Measurements from ENCODE around the gene SAC3D1.

The SAC3D1 gene

GRCh38 chr11:65060913-65061408, 20.0 kb downstream of the SAC3D1 start:
- no peak for DNase-seq

DNA sequence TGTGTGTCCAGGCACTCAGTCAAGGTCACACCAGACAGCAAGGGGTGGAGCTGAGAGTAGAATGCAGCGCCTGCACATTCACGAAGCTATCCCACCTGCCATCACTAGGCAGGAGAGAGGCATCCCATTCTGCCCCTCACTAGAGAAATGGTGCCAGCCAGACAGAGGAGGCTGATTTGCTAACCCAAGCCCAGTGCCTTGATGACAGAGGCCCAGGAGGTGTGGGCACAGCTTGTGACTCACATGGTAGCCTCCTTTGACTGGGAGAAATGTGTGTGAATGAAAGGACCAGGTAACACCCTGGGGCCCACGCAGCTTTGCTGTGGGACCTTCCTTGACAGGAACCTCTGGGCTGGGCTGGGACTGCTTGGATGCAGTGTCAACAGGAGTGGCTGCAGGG, 22.5 kb downstream of the SAC3D1 start:
- DNase-seq: no peak

GRCh38 chr11:65064847-65065240, 23.8 kb downstream of the SAC3D1 start:
- no peak for DNase-seq

DNA sequence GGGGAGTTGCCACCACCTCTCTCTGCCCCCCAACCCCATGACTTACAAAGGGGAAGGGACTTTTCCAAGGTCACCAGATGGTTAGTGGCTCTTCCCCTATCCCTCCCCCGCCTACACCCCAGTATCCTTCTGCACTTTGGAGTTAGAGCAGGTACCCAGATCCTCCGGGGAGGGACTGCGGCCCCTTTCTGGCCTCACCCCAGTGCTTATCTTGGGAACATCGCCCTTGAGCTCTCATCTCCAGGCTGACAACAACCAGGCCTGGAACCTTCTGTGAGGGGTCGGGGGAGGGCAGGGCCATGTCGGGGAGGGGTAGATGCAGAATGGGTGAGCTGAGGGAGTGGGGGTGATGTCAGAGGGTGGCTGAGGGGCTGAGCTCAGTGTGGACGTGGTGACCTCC, 24.8 kb downstream of the SAC3D1 start:
- DNase-seq: no peak

- no peak for DNase-seq
These were observed 25.3 kb downstream of the SAC3D1 start for GRCh38 chr11:65066315-65066714.

DNA sequence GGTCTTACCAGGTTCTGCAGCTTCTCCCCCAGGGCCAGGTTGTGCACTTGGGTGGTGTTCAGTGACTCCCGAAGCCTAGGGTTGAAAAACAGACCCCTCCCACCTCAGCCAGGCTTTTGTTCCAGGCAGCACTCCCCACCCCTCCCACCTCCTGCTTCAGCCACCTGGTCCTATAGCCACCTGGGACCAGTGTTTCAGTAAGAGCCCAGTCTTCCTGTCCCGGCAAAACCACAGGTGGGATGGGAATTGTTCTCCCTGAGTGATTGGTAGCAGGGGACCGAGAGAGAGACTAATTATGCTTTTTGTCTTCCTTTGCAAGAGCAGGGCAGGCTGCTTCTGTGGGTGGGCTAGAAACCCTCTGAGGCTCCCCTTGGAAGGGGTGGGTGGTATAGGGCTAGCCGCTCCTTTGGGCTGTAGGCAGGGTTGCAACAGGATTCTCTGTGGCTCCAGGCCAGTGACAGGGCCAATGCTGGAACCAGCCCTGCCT, 25.8 kb downstream of the SAC3D1 start:
- no peak for DNase-seq

DNA sequence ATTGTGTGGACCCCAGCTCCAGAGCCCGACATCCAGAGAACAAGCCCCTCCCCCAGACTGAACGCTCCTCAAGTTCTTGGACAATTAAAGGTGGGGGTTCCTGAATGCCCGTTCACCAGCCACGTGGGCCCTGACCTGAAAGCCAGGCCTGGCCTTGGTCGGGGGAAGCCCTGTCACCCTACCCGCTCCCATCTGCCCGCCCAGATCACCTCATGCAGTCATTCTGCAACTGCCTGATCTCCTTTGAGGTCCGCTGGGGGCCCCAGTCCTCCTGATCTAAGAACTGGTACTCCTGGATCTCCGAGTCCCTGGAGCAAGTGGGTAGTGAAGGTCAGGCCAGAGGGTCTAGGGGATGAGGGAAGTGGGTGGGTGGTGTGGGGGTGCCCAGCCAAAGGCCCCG, 26.4 kb downstream of the SAC3D1 start:
- no peak for DNase-seq

DNA sequence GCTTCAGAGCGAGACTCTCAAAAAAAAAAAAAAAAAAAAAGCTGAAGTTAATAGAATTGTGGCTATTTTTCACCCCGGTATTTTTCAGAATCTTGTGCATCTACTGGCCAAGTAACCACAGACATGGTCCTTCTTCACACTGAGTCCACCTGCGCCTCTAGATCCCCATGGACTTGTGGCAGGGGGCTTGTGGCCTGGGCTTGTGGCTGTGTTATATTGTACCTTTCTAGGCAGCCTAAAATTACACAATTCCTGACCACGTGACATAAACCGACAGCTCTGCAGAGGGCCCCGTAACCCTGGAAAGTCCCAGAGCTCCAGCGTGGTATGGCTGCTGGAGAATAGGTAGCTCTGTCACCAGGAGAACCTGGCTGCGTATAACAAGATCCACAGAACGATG, 28.2 kb downstream of the SAC3D1 start:
- DNase-seq: no peak

- no peak for DNase-seq
These were observed 31.1 kb downstream of the SAC3D1 start for GRCh38 chr11:65071907-65072630.

GRCh38 chr11:65072631-65072966, 31.6 kb downstream of the SAC3D1 start:
- DNase-seq: no peak

- DNase-seq: no peak
These were observed 36.4 kb downstream of the SAC3D1 start for GRCh38 chr11:65077451-65077850.

DNA sequence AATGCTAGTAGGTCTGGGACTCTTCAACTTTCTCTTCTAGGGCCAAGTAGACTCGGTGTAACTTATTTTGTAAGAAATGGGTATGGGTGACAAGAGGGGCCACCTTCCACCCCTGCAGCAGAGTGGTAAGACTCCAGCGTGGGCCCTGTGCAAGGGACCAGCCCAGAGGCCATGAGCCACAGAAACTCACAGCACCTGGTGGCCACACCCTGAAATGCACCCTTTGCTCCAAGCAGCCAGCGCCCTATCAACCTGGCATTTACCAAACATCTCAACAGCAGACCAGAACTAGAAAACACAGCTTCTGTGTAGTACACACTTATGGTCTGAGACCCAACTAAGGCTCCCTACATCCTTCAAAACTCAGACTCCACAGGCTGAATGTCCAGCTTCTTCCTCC, 37.1 kb downstream of the SAC3D1 start:
- peak in 1 of 2 experiments; percentile 18 for DNase-seq

DNA sequence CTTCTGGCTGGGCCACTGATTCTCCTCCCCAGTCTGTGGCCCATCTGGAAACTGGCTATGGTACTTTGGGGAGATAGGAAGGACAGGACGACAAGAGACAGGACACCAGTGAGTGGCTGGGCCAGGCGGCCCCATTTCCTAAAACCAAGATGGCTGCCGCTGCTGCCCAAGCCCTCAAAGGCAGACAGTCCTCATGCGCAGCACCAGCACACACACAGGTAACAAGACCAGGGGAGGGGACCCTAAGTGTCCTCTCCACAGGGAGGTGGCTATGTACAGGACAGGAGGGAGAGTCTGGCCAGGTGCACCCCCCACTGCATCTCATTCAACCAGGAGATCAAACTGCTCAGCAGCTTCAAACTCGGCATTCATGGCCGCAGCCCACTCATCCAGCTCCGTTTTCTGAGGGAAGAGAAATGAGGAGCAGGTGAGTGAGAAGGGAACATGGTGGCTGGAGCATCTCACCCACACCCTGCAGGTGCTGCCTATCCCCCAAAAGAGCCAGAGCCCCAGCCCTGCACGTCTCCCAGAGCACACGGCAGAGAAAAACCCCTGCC, 37.9 kb downstream of the SAC3D1 start:
- DNase-seq: no peak

GRCh38 chr11:65083134-65083833, 42.3 kb downstream of the SAC3D1 start:
- DNase-seq: no peak

- peak; percentile 96 to 97 for DNase-seq
These were observed 43.0 kb downstream of the SAC3D1 start, which contains the start of the genes CDCA5 and ZFPL1 for GRCh38 chr11:65083834-65084597. Gene CDCA5 (minus strand): TSS chr11:65084040. CDS start chr11:65083978, 62 bp downstream. Gene ZFPL1 (plus strand): TSS chr11:65084222. CDS start chr11:65084699, 477 bp downstream.

DNA sequence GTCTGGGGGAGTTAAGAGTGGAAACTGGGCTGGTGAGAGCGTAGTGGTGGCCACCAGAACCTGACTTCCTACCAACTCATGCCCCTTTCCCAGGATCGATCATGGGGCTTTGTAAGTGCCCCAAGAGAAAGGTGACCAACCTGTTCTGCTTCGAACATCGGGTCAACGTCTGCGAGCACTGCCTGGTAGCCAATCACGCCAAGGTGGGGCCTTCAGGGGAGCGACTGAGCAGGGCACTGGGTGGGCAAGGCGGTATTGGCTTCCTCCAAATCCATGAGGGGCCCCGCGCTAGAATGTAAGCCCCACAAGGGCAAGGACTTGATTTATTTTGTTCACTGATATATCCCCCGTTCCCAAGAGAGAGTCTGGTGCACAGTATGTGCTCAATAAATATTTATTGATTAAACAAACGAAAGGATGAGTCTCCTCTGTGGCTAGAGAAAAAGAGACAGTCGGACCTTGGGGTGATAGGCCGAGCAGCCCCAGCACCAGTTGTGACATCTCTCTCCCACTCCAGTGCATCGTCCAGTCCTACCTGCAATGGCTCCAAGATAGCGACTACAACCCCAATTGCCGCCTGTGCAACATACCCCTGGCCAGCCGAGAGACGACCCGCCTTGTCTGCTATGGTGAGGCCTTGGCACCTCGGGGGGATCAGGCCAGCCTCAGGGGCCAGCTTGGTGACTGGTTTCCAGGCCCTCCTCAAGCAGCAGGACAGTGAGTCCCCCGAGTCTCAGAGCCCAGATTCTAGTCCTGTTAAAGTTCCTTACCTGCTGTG, 43.8 kb downstream of the SAC3D1 start:
- no peak for DNase-seq

DNA sequence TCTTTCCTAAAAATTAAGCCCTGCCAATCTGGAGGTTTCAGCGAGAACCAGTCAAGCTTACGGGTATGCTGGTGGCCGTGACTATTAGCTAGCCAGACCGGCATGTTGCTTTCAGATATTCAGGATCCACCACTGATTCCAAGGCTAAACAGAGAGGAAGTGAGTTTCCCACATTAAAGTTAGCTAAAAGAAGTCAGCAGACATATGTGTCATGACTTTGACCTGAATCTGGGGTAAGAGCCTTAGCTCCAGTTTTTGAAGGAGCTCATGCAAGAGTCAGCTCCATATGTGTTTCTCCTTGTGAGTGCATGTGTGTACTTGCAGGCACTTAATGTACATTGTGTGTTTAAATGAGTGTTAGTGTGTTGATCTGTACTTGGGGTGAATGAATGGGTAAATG, 44.4 kb downstream of the SAC3D1 start:
- DNase-seq: no peak

DNA sequence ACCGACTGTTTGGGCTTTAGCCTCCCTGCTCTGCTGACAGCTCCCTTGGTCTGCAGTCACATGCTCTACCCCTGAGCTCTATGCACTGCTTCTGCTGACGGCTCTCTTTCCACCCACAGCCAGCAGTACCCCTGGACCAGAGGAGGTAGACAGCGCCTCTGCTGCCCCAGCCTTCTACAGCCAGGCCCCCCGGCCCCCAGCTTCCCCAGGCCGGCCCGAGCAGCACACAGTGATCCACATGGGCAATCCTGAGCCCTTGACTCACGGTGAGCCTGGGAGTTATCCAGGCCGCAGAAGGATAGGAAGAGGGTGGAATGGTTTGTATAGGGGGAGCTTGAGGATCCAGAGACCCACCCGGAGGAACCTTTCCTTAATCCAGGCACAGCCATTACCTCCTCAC, 45.8 kb downstream of the SAC3D1 start:
- no peak for DNase-seq

- no peak for DNase-seq
These were observed 46.2 kb downstream of the SAC3D1 start for GRCh38 chr11:65087216-65087615.

DNA sequence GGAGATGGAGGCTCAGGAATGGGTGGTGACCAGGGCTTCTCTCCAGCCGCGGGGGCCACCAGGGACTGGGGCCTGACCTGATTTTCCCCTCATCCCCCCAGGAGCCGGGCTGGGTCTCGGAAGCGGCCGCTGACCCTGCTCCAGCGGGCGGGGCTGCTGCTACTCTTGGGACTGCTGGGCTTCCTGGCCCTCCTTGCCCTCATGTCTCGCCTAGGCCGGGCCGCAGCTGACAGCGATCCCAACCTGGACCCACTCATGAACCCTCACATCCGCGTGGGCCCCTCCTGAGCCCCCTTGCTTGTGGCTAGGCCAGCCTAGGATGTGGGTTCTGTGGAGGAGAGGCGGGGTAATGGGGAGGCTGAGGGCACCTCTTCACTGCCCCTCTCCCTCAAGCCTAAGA, 46.8 kb downstream of the SAC3D1 start:
- DNase-seq: no peak

DNA sequence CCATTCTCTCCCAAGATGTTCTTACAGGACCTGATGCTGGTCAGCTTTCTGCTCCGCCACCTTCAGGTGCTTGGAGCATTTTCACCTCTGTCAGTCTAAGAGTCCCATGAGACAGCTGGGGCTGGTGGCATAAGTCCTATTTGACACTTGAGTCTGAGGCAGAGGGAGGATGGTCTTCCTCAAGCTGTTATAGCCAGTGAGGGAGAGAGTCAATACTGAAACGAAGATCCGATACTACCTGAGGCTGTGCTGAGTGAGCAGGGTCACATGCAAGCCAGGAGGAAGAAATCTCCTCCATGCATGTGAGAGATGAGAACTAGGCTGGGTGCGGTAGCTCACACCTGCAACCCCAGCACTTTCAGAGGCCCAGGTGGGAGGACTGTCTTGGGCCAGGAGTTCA, 48.6 kb downstream of the SAC3D1 start:
- no peak for DNase-seq

DNA sequence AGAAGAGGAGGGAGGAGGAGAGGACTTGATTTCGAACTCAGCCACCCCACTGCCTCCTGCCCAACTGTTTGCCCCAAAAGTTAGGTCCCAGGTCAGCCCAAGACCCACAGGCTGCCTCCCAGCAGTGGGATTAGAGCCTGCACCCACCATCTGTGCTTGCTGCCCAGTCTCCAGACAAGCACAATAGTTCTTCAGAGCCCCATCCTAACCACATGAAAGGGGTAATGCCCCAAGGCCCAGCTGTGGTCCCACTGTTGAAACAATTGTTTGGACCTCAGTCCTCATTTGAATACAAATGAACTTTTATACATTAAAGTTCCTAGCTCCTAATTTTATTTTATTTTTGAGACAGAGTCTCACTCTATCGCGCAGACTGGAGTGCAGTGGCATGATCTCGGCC, 49.6 kb downstream of the SAC3D1 start:
- DNase-seq: no peak

Measured in NCI-H446 (cell line).